GM06990 (cell line): Measurements from ENCODE around the gene ASB3.

Experiments
- DNase-seq: peaks from one replicate; pipeline ENCODE4 v3.0.0-alpha.2; 2011; ENCODE audit not compliant: insufficient read length; ENCODE audit errors: extremely low read depth
- H3K27me3 ChIP-seq: replicated peaks from 2 replicates; pipeline ENCODE4 v1.6.0; 2011; ENCODE audit warnings: low read length; ENCODE audit not compliant: control insufficient read depth, insufficient read depth
- H3K36me3 ChIP-seq: 2 replicates; pipeline ENCODE4 v1.5.1; 2011; ENCODE audit warnings: low read length; ENCODE audit not compliant: control insufficient read depth, insufficient read depth
- H3K4me3 ChIP-seq: replicated peaks from 2 replicates; pipeline ENCODE4 v1.5.1; 2011; ENCODE audit warnings: low read depth, mild to moderate bottlenecking, control low read depth, low read length
- TF ChIP-seq, protein P1 (sequence below): IDR thresholded peaks from 2 replicates; pipeline ENCODE4 v1.5.1; 2011; ENCODE audit warnings: low read length, control low read depth, mild to moderate bottlenecking, inconsistent platforms; ENCODE audit not compliant: insufficient read depth, poor library complexity, severe bottlenecking

The ASB3 gene

DNA sequence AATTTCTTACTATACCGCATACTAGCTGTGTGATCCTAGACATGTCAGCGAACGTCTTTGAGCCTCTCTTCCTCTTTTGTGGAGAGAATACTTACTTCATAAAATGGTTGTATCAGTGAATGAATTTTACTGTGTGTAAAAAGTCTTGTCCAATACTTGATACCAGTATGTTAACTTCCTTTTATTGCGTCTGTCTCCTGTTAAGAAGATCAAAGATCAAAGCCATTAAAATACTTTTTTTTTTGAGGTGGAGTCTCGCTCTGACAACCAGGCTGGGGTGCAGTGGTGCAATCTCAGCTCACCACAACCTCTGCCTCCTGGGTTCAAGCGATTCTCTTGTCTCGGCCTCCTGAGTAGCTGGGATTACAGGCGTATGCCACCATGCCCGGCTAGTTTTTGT is 33.3 kb upstream of the ASB3 start:
- no peaks in the 10 kb centered on the region for H3K27me3 ChIP-seq

DNA sequence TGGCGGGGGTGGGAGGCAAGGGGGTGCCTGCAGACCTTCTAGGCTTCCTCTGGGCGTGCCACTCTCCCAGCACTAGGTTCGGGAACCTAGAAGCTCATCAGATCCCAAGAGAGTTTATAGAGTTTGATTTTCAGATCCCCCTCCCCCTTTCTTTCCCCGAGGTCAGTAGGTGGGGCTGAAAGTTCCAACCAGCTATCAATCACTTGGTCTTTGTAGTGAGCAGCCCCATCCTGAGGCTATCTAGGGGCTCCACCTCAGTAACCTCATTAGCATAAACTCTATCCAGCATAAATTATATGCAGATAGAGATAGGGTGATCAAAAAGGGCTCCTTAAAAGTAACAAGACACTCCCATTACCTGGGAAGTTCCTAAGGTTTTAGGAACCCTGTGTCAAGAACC is 32.9 kb upstream of the ASB3 start:
- H3K27me3 ChIP-seq = no peaks in the 10 kb centered on the region
- H3K36me3 ChIP-seq = peaks cover 6% of the 10 kb centered on the region
- TF ChIP-seq, protein P1, sequence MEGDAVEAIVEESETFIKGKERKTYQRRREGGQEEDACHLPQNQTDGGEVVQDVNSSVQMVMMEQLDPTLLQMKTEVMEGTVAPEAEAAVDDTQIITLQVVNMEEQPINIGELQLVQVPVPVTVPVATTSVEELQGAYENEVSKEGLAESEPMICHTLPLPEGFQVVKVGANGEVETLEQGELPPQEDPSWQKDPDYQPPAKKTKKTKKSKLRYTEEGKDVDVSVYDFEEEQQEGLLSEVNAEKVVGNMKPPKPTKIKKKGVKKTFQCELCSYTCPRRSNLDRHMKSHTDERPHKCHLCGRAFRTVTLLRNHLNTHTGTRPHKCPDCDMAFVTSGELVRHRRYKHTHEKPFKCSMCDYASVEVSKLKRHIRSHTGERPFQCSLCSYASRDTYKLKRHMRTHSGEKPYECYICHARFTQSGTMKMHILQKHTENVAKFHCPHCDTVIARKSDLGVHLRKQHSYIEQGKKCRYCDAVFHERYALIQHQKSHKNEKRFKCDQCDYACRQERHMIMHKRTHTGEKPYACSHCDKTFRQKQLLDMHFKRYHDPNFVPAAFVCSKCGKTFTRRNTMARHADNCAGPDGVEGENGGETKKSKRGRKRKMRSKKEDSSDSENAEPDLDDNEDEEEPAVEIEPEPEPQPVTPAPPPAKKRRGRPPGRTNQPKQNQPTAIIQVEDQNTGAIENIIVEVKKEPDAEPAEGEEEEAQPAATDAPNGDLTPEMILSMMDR = no peak
- H3K4me3 ChIP-seq = no peak overlapping the region
- DNase-seq = no peak

More for the DNA sequence above, 33.3 kb upstream of the ASB3 start:
- TF ChIP-seq, protein P1 = no peak
- Histone ChIP-seq H3K4me3 (no peak overlapping the region), H3K36me3 (peaks cover 6% of the 10 kb centered on the region)
- DNase-seq = no peak

DNA sequence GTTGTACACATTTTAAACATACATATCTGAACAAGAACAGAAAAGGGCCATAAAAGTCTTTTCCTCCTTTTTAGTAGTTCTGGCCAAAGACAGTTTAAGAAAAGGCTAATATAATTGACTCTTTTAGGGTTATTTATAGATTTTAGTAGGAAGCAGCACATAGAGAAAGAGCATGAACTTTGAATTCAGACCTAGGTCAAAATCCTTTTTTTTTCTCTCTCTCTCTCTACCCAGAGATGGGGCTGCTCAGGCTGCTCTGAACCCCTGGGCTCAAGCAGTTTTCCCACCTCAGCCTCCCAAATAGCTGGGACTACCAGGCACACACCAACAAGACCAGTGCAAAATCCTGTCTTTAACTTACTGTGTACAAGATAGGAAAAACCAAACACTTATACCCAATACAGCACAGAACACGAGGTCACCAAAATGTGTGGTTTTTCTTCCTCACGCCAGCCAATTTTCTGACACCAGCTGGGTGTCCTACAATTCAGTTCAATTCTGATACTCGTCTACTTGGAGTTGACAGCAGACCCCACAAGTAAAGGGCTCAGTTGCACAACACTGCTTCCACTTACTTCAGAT is 32.2 kb upstream of the ASB3 start:
- Histone ChIP-seq H3K36me3 (peaks cover 6% of the 10 kb centered on the region), H3K27me3 (no peaks in the 10 kb centered on the region), H3K4me3 (no peak overlapping the region)
- DNase-seq = no peak
- TF ChIP-seq, protein P1 = no peak

DNA sequence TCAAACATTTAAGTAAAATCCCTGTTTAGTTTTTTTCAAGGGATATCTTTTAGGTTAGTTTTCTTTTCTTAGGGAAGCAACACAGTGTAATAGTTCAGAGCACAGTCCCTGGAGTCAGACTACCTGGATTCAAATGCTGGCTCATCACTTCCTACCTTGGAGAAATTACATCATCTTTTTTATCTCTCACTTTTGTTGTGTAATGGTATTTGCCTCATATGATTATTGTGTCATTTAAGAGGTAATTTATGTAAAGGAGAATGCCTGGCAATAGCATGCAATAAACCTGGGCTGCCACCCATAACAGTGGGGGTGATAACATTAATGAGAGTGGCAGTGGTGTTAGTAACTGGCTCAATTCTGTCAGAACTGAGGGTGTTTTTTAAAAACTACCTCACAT is 26.4 kb upstream of the ASB3 start:
- H3K4me3 ChIP-seq = no peak overlapping the region
- TF ChIP-seq, protein P1 = no peak
- H3K36me3 ChIP-seq = peaks cover 5% of the 10 kb centered on the region
- no peak for DNase-seq
- H3K27me3 ChIP-seq = no peaks in the 10 kb centered on the region

DNA sequence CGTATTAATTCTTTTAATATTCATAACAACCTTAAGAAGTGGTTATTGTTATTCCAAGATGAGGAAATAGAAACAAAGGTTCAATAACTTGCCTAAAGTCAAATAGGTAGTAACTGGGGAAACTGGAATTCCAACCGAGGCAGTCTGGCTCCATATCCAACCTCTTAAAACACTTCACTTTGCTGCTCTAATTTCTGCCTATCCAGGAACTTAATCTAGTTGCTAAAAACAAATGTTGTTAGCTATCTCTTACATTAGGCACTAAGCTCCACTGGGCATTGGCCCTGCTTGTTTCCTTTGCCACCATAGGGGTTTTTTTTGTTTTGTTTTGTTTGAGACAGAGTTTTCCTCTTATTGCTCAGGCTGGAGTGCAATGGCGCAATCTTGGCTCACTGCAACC is 24.8 kb upstream of the ASB3 start:
- peaks cover 8% of the 10 kb centered on the region for H3K36me3 ChIP-seq
- TF ChIP-seq, protein P1 = no peak
- H3K27me3 ChIP-seq = no peaks in the 10 kb centered on the region
- H3K4me3 ChIP-seq = no peak overlapping the region
- no peak for DNase-seq

DNA sequence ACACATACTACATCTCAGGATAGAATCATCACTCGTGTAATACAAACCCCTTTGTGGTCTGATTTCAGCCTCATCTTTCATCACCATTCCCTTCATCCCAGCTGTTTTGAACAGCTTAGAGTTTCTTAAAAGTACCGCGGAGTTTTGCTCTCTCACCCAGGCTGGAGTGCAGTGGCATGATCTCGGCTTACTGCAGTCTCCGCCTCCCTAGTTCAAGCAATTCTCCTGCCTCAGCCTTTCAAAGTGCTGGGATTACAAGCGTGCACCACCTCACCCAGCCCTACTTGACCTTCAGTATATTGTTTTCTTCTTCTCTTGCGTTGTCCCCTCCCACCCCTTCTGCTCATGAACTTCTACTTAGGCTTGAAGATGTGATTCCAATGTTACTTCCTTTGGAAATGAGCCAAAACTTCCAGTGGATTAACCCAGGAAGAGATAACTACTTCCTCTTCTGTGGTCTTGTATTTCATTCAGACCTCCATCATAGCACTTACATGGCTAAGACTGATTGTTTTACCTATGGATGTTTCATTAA is 15.9 kb upstream of the ASB3 start:
- Histone ChIP-seq H3K27me3 (no peaks in the 10 kb centered on the region), H3K36me3 (peaks cover 7% of the 10 kb centered on the region), H3K4me3 (no peak overlapping the region)
- TF ChIP-seq, protein P1 = no peak
- DNase-seq = no peak
